Stimulated activated naive CD8-positive, alpha-beta T cell treated with anti-CD3 and anti-CD28 coated beads, Interleukin-15, Interleukin-2, amounts not matched to agents 100 U/mL and 50 U/mL, for 24 hours (primary cell): ENCODE measurements around the gene THUMPD3.

ENCODE experiments used
- ATAC-seq: fragments of 150-1000 bp; cut with Tn5 transposase; one replicate; pipeline ENCODE4 v1.10.0; 2021
- DNase-seq: peaks from one replicate; pipeline ENCODE4 v3.0.0; 2021

The THUMPD3 gene

DNA sequence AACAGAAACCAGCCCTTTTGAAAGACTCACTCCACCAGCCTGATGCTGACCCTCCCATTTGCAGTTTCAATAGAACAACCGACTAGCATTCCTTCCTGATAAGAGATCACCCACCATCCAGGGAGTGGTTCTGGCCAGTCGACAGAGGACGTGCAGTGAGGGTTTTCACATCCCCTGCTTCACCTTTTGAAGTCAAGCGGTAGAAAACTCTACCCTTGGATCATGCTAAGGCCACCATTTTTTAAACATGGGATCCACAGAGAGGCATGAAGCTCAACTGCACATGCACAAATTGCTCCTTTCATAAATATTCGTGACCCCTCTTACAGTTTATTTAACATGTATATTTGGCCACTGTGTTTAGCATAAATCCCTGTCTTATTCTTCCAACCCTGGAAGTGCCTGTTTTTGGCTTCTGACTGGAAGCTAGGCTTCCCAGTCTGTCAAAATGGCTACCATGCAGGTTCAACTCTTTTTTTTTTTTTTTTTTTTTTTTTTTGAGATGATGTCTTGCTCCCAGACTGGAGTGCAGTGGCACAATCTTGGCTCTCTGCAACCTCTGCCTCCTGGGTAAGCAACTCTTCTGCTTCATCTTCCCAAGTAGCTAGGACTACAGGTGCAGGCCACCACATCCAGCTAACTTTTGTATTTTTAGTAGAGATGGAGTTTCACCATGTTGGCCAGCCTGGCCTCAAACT lies 1.0 kb upstream of the THUMPD3 start:
- DNase-seq, result no peak
- ATAC-seq, result no peak

GRCh38 chr3:9369508-9369907 lies 6.7 kb downstream of the THUMPD3 start:
- DNase-seq (no peak), ATAC-seq (no peak)

GRCh38 chr3:9373465-9373864 lies 10.6 kb downstream of the THUMPD3 start:
- ATAC-seq (no peak), DNase-seq (no peak)

GRCh38 chr3:9377981-9378380 lies 15.1 kb downstream of the THUMPD3 start:
- no peak for ATAC-seq

GRCh38 chr3:9379327-9379726 lies 16.5 kb downstream of the THUMPD3 start:
- no peak for DNase-seq
- no peak for ATAC-seq

More at GRCh38 chr3:9377981-9378380, 15.1 kb downstream of the THUMPD3 start:
- DNase-seq, result no peak

DNA sequence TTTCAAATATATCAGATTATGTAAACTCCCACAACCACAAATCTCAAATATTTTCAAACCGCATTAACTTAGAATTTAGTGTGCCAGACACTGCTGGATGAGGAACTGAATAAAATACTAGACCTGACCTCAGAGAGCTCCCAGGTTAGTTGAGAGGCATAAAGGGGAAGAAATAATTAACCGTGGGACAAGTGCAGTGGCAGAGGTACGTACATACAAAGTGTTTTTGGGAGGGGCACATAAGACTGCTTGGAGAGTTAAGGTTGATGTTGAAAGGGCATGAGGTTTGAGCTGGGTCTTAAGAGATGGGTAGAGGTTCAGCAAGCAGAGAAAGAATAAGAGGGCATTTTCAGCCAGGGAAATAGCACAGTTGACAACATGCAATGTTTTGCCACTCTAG lies 17.2 kb downstream of the THUMPD3 start:
- no peak for ATAC-seq
- DNase-seq, result no peak

DNA sequence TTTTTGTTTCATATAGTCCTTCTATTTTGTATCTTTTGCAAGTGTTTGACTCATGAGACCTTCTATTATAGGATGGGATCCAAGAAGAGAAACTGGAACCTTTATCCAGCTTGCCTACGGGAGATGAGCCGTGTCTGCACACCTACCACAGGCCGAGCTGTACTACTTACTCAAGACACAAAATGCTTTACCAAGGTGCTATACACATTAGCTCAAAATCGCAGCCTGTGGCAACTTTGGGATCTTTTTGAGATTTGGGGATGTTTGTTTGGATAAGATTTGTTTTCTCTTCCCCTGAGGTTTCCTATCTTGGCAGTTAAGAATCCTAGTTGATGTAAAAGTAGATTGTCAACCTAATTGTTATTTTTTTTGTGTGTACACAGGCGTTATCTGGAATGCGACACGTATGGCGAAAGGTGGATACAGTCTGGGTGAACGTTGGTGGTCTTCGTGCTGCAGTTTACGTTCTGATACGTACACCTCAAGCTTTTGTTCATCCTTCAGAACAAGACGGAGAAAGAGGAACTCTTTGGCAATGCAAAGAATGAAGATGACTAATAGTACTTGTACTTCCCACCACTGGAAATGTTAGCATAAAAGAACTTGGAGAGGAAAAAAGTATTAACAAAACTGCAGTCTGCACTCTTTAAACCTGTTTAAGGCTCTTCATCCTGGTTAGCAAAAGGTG lies 21.4 kb downstream of the THUMPD3 start:
- ATAC-seq, result no peak
- no peak for DNase-seq

GRCh38 chr3:9385187-9386077 lies 22.6 kb downstream of the THUMPD3 start:
- no peak for DNase-seq
- no peak for ATAC-seq

GRCh38 chr3:9386078-9386459 lies 23.2 kb downstream of the THUMPD3 start:
- ATAC-seq, result no peak
- DNase-seq, result no peak

DNA sequence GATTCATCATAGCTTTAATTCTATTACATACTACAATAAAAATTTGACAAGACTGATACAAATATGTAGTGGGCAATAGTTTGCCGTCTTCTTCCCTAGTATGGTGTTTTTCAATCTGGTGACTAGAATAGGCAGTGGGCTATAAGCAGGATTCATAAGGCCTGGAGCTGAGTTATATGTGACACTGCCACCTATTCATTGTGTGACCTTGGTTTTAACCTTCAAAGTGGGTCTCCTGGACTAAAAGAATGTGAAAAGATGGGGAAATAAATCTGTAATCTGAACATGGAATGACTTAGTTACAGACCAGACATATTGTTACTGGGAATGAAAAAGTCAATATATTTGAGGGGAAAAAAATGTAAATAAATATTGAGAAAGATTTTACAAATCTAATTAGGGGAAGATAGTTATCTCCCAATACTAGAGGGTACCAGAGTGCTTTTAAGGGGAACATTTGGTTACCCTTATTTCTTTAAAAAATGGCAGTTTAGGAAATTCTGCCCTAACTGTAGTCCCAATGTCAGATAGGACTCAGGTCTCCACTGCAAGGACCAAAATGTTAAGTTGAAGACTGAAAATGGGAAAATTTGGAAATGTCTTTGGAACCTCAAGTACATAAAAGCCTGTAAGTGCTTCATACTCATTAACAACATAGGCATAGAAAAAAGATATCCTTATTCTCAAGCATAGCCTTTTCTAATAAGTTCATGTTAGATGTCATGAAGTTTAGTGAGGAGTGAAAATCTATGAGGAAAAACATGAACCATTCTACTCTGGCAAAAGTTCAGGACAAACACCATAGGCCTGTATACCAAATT lies 23.9 kb downstream of the THUMPD3 start:
- ATAC-seq (no peak), DNase-seq (no peak)

DNA sequence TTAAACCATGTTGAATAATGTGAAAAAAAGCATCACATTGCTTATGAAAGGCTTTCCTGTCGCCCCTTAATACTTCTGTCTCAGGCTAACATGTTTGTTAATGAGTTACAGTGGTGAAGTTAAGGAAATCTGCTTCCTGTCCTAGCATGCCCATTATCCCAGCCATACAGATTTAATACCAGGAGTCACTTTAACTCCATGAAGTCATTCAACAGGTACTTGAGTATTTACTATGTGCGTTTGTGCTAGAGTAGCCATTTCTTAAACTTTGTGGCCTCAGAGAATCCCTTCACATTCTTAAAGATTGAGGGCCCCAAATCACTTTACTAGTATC lies 24.4 kb downstream of the THUMPD3 start:
- no peak for ATAC-seq
- no peak for DNase-seq

- ATAC-seq, result no peak
- no peak for DNase-seq
Measured at GRCh38 chr3:9388142-9388541, 25.3 kb downstream of the THUMPD3 start.

DNA sequence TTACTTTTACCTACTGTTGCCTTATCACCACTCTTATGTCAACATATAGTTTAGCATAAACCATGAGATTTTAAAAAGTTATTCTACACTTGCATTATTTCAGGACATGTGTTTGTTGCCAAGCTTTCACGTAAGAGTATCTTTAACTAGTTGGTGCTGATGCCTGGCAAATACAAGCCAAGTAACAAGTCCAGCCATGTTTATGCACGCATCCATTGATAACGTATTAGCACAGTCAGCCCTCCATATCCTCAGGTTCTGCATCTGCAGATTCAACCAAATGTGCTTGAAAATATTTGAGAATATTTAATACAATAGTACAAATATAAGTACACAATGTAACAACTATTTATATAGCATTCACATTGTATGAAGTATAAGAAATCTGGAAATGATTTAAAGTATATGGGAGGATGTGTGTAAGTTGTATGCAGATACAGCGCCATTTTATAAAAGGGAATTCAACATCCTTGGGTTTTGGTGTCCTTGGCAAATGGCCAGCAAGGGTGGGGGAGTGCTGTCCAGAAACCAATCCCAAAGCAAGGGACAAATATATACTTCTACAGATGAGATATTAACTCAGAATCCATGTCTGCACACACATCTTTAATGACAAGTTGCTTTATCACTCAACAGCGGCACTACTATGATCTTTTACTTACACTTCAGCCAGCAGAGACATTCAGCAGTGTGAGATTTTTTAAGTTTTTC lies 25.9 kb downstream of the THUMPD3 start:
- no peak for DNase-seq
- ATAC-seq, result no peak

DNA sequence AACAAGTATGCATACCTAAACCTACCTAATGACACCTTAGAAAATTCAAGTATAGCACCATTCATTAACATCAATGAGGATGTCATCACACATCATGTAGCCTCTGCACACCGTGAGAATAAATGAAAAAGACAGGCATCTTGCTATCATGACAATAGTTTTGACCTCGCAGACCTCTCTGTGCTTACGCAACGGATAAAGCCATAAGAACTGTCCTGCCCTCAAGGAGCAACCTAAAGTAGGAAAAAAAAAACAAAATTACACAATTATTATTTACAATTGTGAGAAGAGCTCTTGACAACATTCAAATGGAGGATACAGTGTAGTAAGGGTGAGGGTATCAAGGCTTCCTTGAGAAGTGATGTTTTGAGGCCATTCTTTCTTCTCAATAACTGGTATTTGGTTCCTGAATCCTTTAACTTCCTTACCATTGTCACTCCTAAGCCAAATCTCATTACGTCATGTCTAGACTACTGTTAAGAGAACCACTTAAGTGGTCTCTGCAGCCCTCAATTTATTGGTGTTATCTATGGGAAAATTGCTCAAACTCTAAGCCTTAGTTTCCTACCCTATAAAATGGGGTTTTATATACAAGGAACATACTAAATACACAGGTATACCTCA lies 27.5 kb downstream of the THUMPD3 start:
- ATAC-seq (no peak), DNase-seq (no peak)

DNA sequence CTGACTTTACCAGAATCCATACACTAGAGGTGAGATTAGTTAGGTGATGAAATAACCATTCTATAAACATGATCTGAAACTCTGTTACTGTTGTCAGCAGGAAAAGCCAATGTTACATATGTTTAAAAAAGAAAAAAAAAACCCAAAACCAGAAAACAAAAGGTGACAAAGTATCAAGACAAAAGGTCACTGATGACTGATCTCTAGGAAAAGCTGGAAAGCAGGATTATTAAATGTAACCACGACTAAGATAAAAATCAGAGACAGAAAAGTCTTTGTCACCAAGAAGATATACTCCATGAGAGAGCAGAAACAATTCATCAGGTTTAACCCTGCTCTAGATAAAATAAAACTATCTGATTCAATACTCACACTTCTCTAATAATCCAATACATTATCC lies 29.2 kb downstream of the THUMPD3 start:
- DNase-seq, result no peak
- ATAC-seq, result no peak

- no peak for DNase-seq
- ATAC-seq, result no peak
Measured at GRCh38 chr3:9395570-9396300, 32.9 kb downstream of the THUMPD3 start.

- ATAC-seq, result peak; percentile 48
Measured at GRCh38 chr3:9396301-9396631, 33.4 kb downstream of the THUMPD3 start.

DNA sequence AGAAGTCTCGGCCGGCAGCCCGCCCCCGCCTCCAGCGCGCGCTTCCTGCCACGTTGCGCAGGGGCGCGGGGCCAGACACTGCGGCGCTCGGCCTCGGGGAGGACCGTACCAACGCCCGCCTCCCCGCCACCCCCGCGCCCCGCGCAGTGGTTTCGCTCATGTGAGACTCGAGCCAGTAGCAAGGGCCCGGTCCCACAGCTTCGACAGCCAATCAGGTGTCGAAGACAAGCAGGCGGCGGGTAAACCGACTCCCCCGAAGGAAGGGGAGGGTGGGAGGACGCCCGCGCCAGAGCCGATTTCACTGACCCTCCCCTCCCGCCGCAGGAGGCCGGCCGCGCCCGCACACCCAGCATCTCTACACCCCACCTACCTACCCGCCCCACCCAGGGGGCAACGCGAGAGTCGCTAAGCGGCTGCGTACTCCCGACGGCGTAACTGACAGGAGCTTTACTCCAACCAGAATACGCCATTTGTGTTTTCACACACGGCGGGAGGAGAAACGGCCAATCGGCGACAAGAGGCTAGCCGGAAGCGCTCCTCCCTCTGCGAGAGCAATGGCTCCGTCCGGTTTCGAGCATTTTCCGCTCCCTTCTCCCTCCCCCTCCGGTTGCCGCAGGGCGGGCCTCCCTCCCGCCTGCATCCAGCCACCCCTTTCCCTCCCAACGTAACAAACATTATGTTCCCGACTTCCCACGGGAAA lies 33.9 kb downstream of the THUMPD3 start:
- ATAC-seq (peak; percentile 83), DNase-seq (peak; percentile 97)

More at GRCh38 chr3:9396301-9396631, 33.4 kb downstream of the THUMPD3 start:
- DNase-seq, result no peak

DNA sequence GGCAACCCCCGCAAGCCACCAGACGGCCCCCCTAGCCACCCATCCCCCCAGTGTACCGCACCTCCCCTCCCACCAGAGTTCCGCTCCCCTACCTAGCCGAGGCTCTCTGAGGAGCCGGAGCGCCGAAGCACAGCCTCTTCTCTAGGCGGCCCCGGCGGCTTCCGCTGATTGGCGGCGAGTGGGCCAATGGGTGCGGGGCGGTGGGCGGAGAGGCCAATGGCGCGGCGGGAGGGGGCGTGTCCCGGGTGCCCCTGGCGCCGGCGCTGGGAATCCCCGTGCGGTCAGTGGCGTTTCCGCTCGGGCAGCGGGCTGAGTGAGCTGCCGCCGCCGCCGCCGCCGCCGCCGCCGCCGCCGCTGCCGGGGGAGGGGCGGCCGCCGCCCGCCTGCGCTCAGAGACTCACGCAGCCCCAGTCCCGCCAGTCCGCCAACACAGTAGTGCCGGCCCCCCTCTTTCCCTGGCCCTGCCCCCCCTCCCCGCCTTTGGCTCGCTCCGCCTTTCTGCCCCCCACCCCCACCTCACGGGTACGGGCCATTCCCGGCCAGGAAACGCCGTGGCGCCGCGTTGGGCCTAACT lies 34.6 kb downstream of the THUMPD3 start, which contains the start of gene SETD5:
Gene SETD5, plus strand, starts transcription at position 284 of the 574 bp plus-strand sequence. CDS start 31,324 bp downstream, outside the sequence.
- DNase-seq (peak; percentile 100), ATAC-seq (peak; percentile 68)
